Measurements from ENCODE around the gene NTHL1. TPM values are rescaled to one million over a fixed set of nuclear protein-coding genes. Genes with fewer than 3 reads are reported as not detected.

NTHL1 gene
- total and polyA plus RNA-seq, 10 donors = 9.6 to 52.1 (median 27.0) TPM

GRCh38 chr16:2003827-2004641 lies 43.6 kb downstream of the NTHL1 start:
- no peaks in the 10 kb centered on the region for H3K9me3 ChIP-seq
- no peak for TF ChIP-seq POLR2A (IDR thresholded peaks at IDR 0.05)
- peak; percentile 53 to 83 (median 70) for TF ChIP-seq POLR2AphosphoS5 (IDR thresholded peaks at IDR 0.05)
- TF ChIP-seq CTCF (IDR thresholded peaks at IDR 0.05 in 8 of 11, conservative IDR thresholded peaks at IDR 0.05 in 3 of 11) = peak; percentile 85 to 97 (median 93)
- DNase-seq = peak; percentile 97
- peaks cover 48 to 76% (median 59%) of the 10 kb centered on the region in 6 donors for H3K4me1 ChIP-seq
- intact Hi-C loops (cut with DNase I; ENCODE audit: low total_unique reads) = no loop called here
- peaks cover 5 to 64% (median 45%) of the 10 kb centered on the region in 6 donors for H3K36me3 ChIP-seq
- peak overlapping the region in 1 of 8 donors; percentile 2 for H3K27ac ChIP-seq
- H3K27me3 ChIP-seq (replicated peaks in 1 of 7) = no peaks in the 10 kb centered on the region
- 36 to 52% (median 37%) methylated on average over 28 to 36 of the region's 36 CpGs for WGBS, 5 donors
- peak overlapping the region in 4 of 8 donors; percentile 1 to 36 (median 9) for H3K4me3 ChIP-seq

DNA sequence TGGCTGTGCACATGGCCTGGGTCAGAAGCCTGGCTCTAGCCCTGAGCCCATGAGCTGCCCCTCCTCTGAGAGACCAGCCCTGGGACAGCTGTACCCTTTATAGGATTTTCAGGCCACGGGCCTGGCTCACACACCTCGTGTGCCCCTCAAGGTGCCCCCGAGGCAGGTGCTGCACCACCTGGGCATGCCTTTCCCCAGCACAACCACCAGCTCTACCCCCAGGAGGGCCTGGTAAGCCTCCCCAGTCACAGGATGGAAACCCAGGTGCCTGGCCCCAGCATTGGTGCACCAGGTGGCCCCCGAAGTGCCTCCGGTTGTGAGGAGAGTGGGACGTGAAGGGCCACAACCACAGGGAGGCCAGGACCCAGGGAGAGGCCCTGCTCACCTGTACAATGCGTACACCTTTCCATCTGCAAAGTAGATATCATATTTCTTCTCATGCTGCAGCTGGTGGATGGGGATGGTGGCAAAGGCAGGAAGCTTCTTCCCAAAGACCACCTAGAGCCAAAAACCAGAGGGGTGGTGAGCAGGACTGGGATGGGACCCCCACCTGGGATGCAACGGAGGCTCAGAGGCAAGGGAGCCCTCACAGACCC lies 44.3 kb downstream of the NTHL1 start:
- WGBS, 5 donors = 82 to 96% (median 84%) methylated on average over 4 to 8 of the region's 8 CpGs
- no peak for TF ChIP-seq CTCF (IDR thresholded peaks at IDR 0.05 in 8 of 11, conservative IDR thresholded peaks at IDR 0.05 in 3 of 11)
- TF ChIP-seq POLR2A (IDR thresholded peaks at IDR 0.05) = no peak
- TF ChIP-seq POLR2AphosphoS5 (IDR thresholded peaks at IDR 0.05) = no peak
- intact Hi-C loops (cut with DNase I; ENCODE audit: low total_unique reads) = no loop called here
- Histone ChIP-seq H3K27me3 (replicated peaks in 1 of 7) (no peaks in the 10 kb centered on the region), H3K9me3 (no peaks in the 10 kb centered on the region), H3K4me3 (no peak overlapping the region), H3K36me3 (peaks cover 5 to 72% (median 52%) of the 10 kb centered on the region in 6 donors), H3K27ac (peak overlapping the region in 1 of 8 donors; percentile 2), H3K4me1 (peaks cover 41 to 69% (median 52%) of the 10 kb centered on the region in 6 donors)
- DNase-seq = peak; percentile 68

DNA sequence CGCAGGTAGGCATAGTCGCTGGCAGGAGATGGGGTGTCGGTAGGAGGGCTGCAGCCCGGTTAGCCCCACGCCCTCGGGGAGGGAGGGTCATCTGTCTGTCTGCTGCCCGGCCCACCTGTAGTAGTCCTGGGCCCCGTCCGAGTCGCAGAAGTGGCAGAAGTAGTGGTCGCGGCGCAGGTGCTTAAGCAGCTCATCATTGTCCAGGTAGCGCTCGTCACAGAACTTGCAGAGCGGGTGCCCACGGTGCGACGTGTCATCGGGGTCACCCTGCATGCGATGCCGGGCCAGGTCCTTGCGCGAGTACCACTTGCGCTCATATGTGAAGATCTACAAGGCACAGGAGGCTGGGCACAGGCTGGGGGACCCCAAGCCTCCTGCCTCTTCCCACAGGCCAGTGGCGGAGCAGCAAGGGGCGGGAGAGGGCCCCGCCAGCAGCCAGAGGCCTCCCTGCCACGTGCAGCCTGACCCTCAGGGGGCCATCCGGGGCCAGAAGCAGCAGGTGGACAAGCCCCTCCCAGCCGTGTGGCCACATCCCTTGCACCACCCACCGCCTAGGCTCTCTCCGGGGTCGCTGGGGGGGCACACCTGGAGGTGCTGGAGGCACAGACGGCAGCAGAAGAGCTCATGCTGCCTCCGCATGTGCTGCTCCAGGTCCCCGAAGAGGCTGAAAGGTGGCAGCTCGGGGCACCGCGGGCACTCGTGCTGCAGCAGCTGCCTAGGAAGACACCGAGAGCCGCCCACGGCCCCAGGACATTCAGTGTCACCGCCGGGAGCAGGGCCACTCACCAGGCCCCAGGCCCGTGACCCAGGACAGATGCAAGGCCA lies 45.0 kb downstream of the NTHL1 start:
- WGBS, 5 donors = 94 to 98% (median 95%) methylated on average over 31 to 47 of the region's 47 CpGs
- Histone ChIP-seq H3K27ac (no peak overlapping the region), H3K36me3 (peaks cover 5 to 74% (median 59%) of the 10 kb centered on the region in 6 donors), H3K9me3 (no peaks in the 10 kb centered on the region), H3K27me3 (replicated peaks in 1 of 7) (no peaks in the 10 kb centered on the region), H3K4me1 (peaks cover 36 to 62% (median 45%) of the 10 kb centered on the region in 6 donors), H3K4me3 (no peak overlapping the region)
- peak; percentile 79 for DNase-seq
- intact Hi-C loops (cut with DNase I; ENCODE audit: low total_unique reads) = no loop called here
- TF ChIP-seq POLR2AphosphoS5 (IDR thresholded peaks at IDR 0.05) (no peak), POLR2A (IDR thresholded peaks at IDR 0.05) (no peak), CTCF (IDR thresholded peaks at IDR 0.05 in 8 of 11, conservative IDR thresholded peaks at IDR 0.05 in 3 of 11) (no peak)

All from spleen (tissue), 11 donors.